Islet of Langerhans (tissue), 1 donor: ENCODE results near the gene HYOU1.
A peak's percentile ranks its signal among the peaks of the same experiment; 100 is the strongest.
"Not testable (repeated sequence)": the region's sequence is repeated elsewhere in the genome, so short reads cannot be mapped to it uniquely, and the experiment has no call there.

Experiments used
- FAIRE-seq: peaks from one replicate; lab custom pipeline; 2011; peaks lifted over from hg19 to GRCh38; lab: Jason Lieb, UNC

The HYOU1 gene

GRCh38 chr11:119018074-119018938, 38.7 kb downstream of the HYOU1 start, which contains the start of the genes RPS25 and TRAPPC4:
Gene RPS25, minus strand, starts transcription at chr11:119018343. Its CDS starts 59 bp downstream, at chr11:119018284.
Gene TRAPPC4, plus strand, starts transcription at chr11:119018766. Its CDS starts 30 bp downstream, at chr11:119018796.
- FAIRE-seq = peak; percentile 17

- FAIRE-seq = not testable (repeated sequence)
These were observed 39.6 kb downstream of the HYOU1 start for GRCh38 chr11:119017377-119017776.

- FAIRE-seq = no peak
These were observed 40.6 kb downstream of the HYOU1 start for GRCh38 chr11:119016216-119017009.

GRCh38 chr11:119015054-119015611, 41.9 kb downstream of the HYOU1 start:
- FAIRE-seq = no peak

- FAIRE-seq = no peak
These were observed 42.6 kb downstream of the HYOU1 start for GRCh38 chr11:119014209-119014924.

GRCh38 chr11:119012629-119013170, 44.3 kb downstream of the HYOU1 start:
- no peak for FAIRE-seq

- no peak for FAIRE-seq
These were observed 45.4 kb downstream of the HYOU1 start for GRCh38 chr11:119011476-119012053.

GRCh38 chr11:119006656-119007055, 50.3 kb downstream of the HYOU1 start:
- FAIRE-seq = no peak

GRCh38 chr11:119000906-119001305, 56.1 kb downstream of the HYOU1 start:
- no peak for FAIRE-seq

GRCh38 chr11:118998822-118999221, 58.2 kb downstream of the HYOU1 start:
- FAIRE-seq = no peak

- FAIRE-seq = no peak
These were observed 58.7 kb downstream of the HYOU1 start for GRCh38 chr11:118998388-118998717.

GRCh38 chr11:118997627-118998387, 59.2 kb downstream of the HYOU1 start, which contains the start of gene CENATAC:
Gene CENATAC, plus strand, starts transcription at chr11:118998138. Its CDS starts 60 bp downstream, at chr11:118998198.
- no peak for FAIRE-seq

GRCh38 chr11:118996926-118997626, 59.9 kb downstream of the HYOU1 start:
- no peak for FAIRE-seq
